Measurements from ENCODE around the gene SLIT3.

SLIT3 gene

GRCh38 chr5:168908207-168908606, 392.7 kb downstream of the SLIT3 start:
- in situ Hi-C loops (cut with MboI; ENCODE audit: low sequenced_read_pairs), result no loop called here

GRCh38 chr5:168903061-168903460, 397.9 kb downstream of the SLIT3 start:
- in situ Hi-C loops (cut with MboI; ENCODE audit: low sequenced_read_pairs), result no loop called here

- in situ Hi-C loops (cut with MboI; ENCODE audit: low sequenced_read_pairs), result no loop called here
These were observed 401.3 kb downstream of the SLIT3 start for GRCh38 chr5:168899673-168900072.

GRCh38 chr5:168899264-168899663, 401.7 kb downstream of the SLIT3 start:
- in situ Hi-C loops (cut with MboI; ENCODE audit: low sequenced_read_pairs), result no loop called here

GRCh38 chr5:168898247-168898911, 402.6 kb downstream of the SLIT3 start:
- in situ Hi-C loops (cut with MboI; ENCODE audit: low sequenced_read_pairs), result no loop called here

GRCh38 chr5:168897387-168898122, 403.4 kb downstream of the SLIT3 start:
- in situ Hi-C loops (cut with MboI; ENCODE audit: low sequenced_read_pairs), result no loop called here

GRCh38 chr5:168895295-168896071, 405.5 kb downstream of the SLIT3 start:
- in situ Hi-C loops (cut with MboI; ENCODE audit: low sequenced_read_pairs), result no loop called here

GRCh38 chr5:168893283-168893682, 407.7 kb downstream of the SLIT3 start:
- in situ Hi-C loops (cut with MboI; ENCODE audit: low sequenced_read_pairs), result no loop called here

GRCh38 chr5:168892618-168893186, 408.2 kb downstream of the SLIT3 start:
- in situ Hi-C loops (cut with MboI; ENCODE audit: low sequenced_read_pairs), result no loop called here

- in situ Hi-C loops (cut with MboI; ENCODE audit: low sequenced_read_pairs), result no loop called here
These were observed 409.8 kb downstream of the SLIT3 start for GRCh38 chr5:168890816-168891812.

GRCh38 chr5:168889039-168889438, 411.9 kb downstream of the SLIT3 start:
- in situ Hi-C loops (cut with MboI; ENCODE audit: low sequenced_read_pairs), result no loop called here

- in situ Hi-C loops (cut with MboI; ENCODE audit: low sequenced_read_pairs), result no loop called here
These were observed 413.0 kb downstream of the SLIT3 start for GRCh38 chr5:168887931-168888330.

GRCh38 chr5:168886157-168886556, 414.8 kb downstream of the SLIT3 start:
- in situ Hi-C loops (cut with MboI; ENCODE audit: low sequenced_read_pairs), result no loop called here

- in situ Hi-C loops (cut with MboI; ENCODE audit: low sequenced_read_pairs), result no loop called here
These were observed 415.4 kb downstream of the SLIT3 start for GRCh38 chr5:168885324-168886120.

- in situ Hi-C loops (cut with MboI; ENCODE audit: low sequenced_read_pairs), result no loop called here
These were observed 416.9 kb downstream of the SLIT3 start for GRCh38 chr5:168883991-168884390.

- in situ Hi-C loops (cut with MboI; ENCODE audit: low sequenced_read_pairs), result no loop called here
These were observed 417.6 kb downstream of the SLIT3 start for GRCh38 chr5:168883281-168883741.

GRCh38 chr5:168882283-168882682, 418.7 kb downstream of the SLIT3 start:
- in situ Hi-C loops (cut with MboI; ENCODE audit: low sequenced_read_pairs), result no loop called here

GRCh38 chr5:168881427-168882149, 419.4 kb downstream of the SLIT3 start:
- in situ Hi-C loops (cut with MboI; ENCODE audit: low sequenced_read_pairs), result no loop called here

- in situ Hi-C loops (cut with MboI; ENCODE audit: low sequenced_read_pairs), result no loop called here
These were observed 421.0 kb downstream of the SLIT3 start for GRCh38 chr5:168879929-168880328.
